Activated T-helper 17 cell treated with anti-CD3 and anti-CD28 coated beads, Interleukin-2, amount 50 U/mL, for 72 hours (primary cell): Measurements from ENCODE around the gene CD79B. TPM values are rescaled to one million over a fixed set of nuclear protein-coding genes. Genes with fewer than 3 reads are reported as not detected.
"Not testable (repeated sequence)": the region's sequence is repeated elsewhere in the genome, so short reads cannot be mapped to it uniquely, and the experiment has no call there.

ENCODE experiments used
- ATAC-seq: fragments of 150-1000 bp; cut with Tn5 transposase; replicated peaks from 2 replicates; pipeline ENCODE4 v1.10.0; 2021; ENCODE audit warnings: mild to moderate bottlenecking, moderate library complexity
- H3K27ac Mint-ChIP-seq: one replicate; pipeline ENCODE4 v1.8.0; 2022; ENCODE audit warnings: mixed read lengths
- H3K27me3 Mint-ChIP-seq: one replicate; pipeline ENCODE4 v1.8.0; 2022; ENCODE audit warnings: mixed read lengths
- H3K36me3 Mint-ChIP-seq: one replicate; pipeline ENCODE4 v1.8.0; 2022; ENCODE audit warnings: low read depth, mild to moderate bottlenecking, mixed read lengths
- H3K4me1 Mint-ChIP-seq: one replicate; pipeline ENCODE4 v1.8.0; 2022; ENCODE audit warnings: mixed read lengths
- H3K4me3 Mint-ChIP-seq: one replicate; pipeline ENCODE4 v1.8.0; 2022; ENCODE audit warnings: mild to moderate bottlenecking, mixed read lengths
- H3K9me3 Mint-ChIP-seq: one replicate; pipeline ENCODE4 v1.8.0; 2022; ENCODE audit warnings: mixed read lengths
- total RNA-seq, 2 donors: library from RNA; stranded (reverse); gene quantifications; one replicate each; pipeline ENCODE4 v1.2.3, GENCODE V29; 2022

CD79B gene
- total RNA-seq, 2 donors from 2014 or later, result 29.3 to 41.4 TPM

DNA sequence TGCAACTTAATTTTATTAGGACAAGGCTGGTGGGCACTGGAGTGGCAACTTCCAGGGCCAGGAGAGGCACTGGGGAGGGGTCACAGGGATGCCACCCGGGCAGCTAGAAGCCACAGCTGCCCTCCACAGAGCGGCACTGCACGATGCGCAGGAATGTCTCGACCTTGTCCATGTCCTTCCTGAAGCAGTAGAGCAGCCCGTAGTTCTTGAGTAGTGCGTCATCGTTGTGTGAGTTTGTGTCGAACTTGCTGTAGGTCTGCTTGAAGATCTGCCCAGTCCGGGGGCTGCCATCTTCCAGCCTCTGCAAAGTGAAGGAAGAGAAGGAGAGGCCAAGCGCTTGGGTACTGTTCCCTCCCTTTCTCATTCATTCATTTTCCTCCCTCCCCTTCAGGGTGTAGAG lies 14.9 kb downstream of the CD79B start:
- not testable (repeated sequence) for ATAC-seq, H3K4me3 Mint-ChIP-seq, H3K27me3 Mint-ChIP-seq, H3K27ac Mint-ChIP-seq, H3K36me3 Mint-ChIP-seq, H3K4me1 Mint-ChIP-seq, H3K9me3 Mint-ChIP-seq

DNA sequence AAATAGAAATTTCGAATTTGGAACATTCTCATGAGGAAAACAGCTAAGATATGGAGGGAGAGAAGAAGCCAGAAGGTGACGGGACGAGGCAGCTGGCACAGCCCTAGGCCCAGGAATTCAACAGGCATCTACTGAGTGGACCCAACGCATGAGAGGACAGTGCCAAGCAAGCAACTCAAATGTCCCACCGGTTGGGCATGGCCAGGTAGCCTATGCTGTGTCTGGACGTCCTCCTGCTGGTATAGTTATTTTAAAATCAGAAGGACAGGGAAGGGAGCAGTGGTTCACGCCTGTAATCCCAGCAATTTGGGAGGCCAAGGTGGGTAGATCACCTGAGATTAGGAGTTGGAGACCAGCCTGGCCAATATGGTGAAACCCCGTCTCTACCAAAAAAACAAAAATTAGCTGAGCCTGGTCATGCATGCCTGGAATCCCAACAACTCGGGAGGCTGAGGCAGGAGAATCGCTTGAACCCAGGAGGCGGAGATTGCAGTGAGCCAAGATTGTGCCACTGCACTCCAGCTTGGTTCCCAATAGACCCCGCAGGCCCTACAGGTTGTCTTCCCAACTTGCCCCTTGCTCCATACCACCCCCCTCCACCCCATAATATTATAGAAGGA lies 15.5 kb downstream of the CD79B start:
- no peak overlapping the region for H3K4me3 Mint-ChIP-seq
- H3K4me1 Mint-ChIP-seq, result peaks cover 6% of the 10 kb centered on the region
- no peaks in the 10 kb centered on the region for H3K27me3 Mint-ChIP-seq
- H3K36me3 Mint-ChIP-seq, result no peaks in the 10 kb centered on the region
- H3K27ac Mint-ChIP-seq, result no peak overlapping the region
- no peak for ATAC-seq
- no peaks in the 10 kb centered on the region for H3K9me3 Mint-ChIP-seq

DNA sequence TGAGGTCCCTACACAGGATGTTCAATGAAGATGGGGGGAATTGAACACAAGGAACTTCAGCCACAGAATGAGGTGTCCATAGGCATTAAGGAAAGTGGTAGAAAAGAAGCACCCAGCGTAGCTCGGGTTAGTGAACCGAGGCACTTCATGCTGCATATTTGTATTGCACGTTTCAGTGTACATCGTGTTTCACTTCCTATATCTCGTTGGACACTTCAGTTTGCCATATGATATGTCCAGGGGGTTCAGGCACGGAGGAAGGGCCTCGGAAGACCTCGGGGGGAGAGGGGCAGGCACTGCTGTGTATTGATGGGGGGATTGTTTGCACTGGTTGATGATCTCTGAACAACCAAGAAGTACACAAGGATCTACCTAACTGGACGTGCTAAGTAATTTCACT lies 16.4 kb downstream of the CD79B start:
- ATAC-seq, H3K9me3 Mint-ChIP-seq, H3K27ac Mint-ChIP-seq, H3K4me3 Mint-ChIP-seq, H3K4me1 Mint-ChIP-seq, H3K36me3 Mint-ChIP-seq, H3K27me3 Mint-ChIP-seq: not testable (repeated sequence)

DNA sequence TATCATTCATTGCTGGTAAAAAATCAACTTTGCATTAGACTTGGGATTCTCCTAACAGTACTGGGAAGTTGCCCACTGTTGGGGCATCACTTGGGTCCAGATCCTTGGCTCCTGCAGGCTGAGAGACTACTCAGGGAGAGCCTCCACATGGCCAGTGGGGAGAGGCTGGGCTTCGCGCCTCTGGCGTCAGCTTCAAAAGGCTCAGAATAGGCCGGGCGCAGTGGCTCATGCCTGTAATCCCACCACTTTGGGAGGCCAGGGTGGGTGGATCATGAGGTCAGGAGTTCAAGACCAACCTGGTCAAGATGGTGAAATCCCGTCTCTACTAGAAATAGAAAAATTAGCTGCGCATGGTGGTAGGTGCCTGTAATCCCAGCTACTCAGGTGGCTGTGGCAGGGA lies 17.7 kb downstream of the CD79B start:
- Mint-ChIP-seq H3K9me3 (no peaks in the 10 kb centered on the region), H3K36me3 (no peaks in the 10 kb centered on the region), H3K27me3 (no peaks in the 10 kb centered on the region), H3K27ac (no peak overlapping the region), H3K4me1 (peaks cover 6% of the 10 kb centered on the region), H3K4me3 (no peak overlapping the region)
- ATAC-seq, result no peak

DNA sequence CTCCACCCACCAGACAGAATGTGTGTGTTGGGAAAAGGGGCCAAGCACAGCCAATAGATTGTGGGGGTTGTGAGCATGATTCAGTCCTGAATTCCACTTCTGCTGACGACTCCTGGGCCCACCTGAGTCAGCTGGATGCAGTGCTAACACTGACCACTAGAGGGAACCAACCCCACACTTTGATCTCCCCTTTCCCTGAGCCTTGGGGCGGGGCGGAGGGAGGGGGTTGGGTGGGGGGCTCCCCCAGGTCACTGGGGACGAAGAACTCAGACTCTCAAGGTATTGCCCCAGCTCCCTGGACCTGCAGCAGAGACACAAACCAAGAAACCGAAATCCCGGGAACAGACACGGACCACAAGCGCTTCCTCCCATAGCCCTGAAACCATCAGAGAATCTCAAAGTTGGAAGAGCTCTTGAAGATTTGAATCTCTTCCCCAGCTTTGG lies 20.5 kb downstream of the CD79B start:
- Mint-ChIP-seq H3K4me1 (no peaks in the 10 kb centered on the region), H3K27me3 (no peaks in the 10 kb centered on the region), H3K9me3 (no peaks in the 10 kb centered on the region), H3K27ac (no peak overlapping the region), H3K36me3 (no peaks in the 10 kb centered on the region), H3K4me3 (no peak overlapping the region)
- peak; percentile 64 for ATAC-seq

DNA sequence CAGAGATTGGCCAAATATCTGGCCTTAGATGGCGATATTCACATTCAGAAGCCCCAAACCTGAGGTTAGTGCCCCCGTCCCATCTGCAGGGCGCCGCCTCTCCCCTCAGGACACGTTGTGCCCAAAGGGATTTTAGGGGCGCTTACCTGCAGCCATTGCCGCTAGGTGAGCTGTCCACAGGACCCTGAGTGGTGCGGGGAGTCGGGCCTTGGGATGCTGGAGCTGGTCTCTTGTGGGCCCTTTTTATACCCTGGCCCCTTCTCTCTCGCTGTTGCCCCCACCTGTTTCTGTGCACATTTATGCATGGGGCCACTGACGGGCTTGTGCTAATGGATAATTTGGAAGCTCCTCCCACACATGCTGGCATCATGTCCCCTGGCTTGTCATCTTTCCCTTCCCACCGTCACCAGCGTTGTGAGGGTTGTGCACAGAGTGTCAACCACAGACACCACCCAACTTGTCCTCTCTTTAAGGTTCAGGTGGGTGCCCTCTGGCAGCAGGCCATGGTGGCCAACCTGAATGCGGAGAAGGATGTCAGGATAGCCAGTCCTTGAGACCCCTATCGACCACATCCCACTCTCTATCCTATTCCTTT lies 21.0 kb downstream of the CD79B start, which contains the start of gene CSHL1:
Gene CSHL1, minus strand, starts transcription at position 218 of the 595 bp plus-strand sequence. Its CDS starts 62 bp downstream, at position 156.
- Mint-ChIP-seq H3K27ac (peak within 1 kb of the TSS; percentile 73), H3K4me3 (no peak within 1 kb of the TSS), H3K36me3 (no peaks in the 10 kb centered on the region), H3K4me1 (no peaks in the 10 kb centered on the region), H3K9me3 (no peaks in the 10 kb centered on the region), H3K27me3 (no peaks in the 10 kb centered on the region)
- no peak for ATAC-seq

DNA sequence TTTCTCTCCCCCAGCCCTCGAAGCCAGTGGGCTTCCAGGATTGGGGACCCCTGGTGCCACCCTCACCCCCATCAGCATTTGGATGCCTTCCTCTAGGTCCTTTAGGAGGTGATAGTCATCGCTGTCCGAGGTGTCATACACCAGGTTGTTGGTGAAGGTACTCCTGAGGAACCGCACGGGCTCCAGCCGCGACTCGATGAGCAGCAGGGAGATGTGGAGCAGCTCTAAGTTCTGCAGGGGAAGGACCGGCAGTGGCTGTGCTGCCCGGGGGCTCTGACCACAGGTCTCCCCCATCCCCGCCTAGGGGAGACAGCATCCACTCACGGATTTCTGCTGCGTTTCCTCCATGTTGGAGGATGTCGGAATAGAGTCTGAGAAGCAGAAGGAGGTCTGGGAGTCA lies 22.0 kb downstream of the CD79B start:
- H3K27ac Mint-ChIP-seq, result no peak overlapping the region
- no peaks in the 10 kb centered on the region for H3K4me1 Mint-ChIP-seq

DNA sequence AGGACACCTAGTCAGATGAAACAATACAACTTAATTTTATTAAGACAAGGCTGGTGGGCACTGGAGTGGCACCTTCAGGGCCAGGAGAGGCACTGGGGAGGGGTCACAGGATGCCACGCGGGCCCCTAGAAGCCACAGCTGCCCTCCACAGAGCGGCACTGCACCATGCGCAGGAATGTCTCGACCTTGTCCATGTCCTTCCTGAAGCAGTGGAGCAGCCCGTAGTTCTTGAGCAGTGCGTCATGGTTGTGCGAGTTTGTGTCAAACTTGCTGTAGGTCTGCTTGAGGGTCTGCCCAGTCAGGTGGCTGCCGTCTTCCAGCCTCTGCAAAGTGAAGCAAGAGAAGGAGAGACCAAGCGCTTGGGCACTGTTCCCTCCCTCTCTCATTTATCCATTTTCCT lies 22.5 kb downstream of the CD79B start:
- not testable (repeated sequence) for H3K27ac Mint-ChIP-seq, H3K9me3 Mint-ChIP-seq, H3K4me1 Mint-ChIP-seq, H3K4me3 Mint-ChIP-seq, H3K36me3 Mint-ChIP-seq, ATAC-seq, H3K27me3 Mint-ChIP-seq

More for the DNA sequence above, 22.0 kb downstream of the CD79B start:
- no peaks in the 10 kb centered on the region for H3K9me3 Mint-ChIP-seq
- ATAC-seq, result no peak
- no peaks in the 10 kb centered on the region for H3K36me3 Mint-ChIP-seq
- no peaks in the 10 kb centered on the region for H3K27me3 Mint-ChIP-seq
- H3K4me3 Mint-ChIP-seq, result no peak overlapping the region

DNA sequence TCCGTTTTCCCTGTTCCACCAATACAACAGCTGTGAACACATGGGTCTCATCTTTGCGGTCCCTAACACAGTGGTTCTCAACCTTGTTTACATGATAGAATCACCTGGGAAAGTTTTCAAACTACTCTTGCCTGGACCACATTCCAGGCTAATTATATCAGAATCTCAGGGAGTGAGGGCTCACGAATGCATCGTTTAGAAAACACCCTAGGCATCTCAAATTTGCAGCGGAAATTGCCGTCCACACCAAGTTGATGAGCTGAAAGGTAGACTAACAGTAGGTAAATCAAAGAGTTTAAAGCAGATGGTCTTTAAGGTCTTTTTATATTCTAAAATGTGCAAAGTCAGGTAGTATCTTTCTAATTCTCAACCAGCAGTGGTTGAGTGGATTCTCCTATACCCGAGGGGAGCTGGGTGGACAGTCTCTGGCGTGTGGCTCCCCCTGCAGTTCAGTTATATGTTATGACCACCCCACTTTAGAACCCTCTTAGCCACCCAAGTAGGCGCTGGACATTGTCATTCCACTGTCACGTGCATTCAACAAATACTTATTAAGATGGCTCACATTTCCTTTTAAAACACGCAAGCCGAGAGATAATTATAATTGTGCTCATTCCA lies 24.9 kb downstream of the CD79B start:
- not testable (repeated sequence) for H3K4me1 Mint-ChIP-seq, H3K9me3 Mint-ChIP-seq, H3K27ac Mint-ChIP-seq, H3K4me3 Mint-ChIP-seq, H3K36me3 Mint-ChIP-seq, H3K27me3 Mint-ChIP-seq
- ATAC-seq, result peak; percentile 65

DNA sequence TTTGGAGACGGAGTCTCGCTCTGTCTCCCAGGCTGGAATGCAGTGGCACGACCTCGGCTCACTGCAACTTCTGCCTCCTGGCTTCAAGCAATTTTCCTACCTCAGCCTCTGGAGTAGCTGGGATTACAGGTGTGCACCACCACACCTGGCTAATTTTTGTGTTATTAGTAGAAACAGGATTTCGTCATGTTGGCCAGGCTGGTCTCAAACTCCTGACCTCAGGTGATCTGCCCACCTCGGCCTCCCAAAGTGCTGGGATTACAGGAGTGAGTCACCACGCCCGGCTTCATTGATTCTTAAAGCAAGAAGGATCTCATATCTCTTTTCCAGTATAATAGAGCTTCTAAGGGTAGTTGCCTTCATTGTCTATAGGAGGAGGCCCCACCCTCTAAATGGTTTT lies 27.3 kb downstream of the CD79B start:
- not testable (repeated sequence) for H3K9me3 Mint-ChIP-seq, H3K4me1 Mint-ChIP-seq, H3K27ac Mint-ChIP-seq, H3K36me3 Mint-ChIP-seq, H3K4me3 Mint-ChIP-seq, ATAC-seq, H3K27me3 Mint-ChIP-seq

DNA sequence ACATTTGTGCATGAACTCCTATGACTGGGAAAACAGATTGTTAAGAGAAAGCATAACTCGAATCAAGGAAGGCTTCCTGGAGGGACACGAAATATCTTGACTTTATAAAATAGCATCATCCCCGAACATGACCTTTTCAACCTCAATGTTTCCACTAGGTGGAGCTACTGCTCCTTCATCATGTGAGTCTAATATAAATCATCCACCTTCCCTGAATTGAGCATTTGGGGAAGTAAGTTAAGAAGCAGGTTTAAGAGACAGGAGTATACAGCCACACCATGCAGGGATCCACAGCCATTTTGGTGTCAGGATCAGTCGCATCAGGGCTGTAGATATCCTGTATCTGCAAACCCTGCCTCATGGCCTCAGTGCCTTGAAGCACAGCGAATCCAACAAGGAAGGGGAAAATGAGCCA lies 28.3 kb downstream of the CD79B start:
- peak; percentile 37 for ATAC-seq
- H3K27ac Mint-ChIP-seq, result peak overlapping the region; percentile 67
- not testable (repeated sequence) for H3K9me3 Mint-ChIP-seq, H3K27me3 Mint-ChIP-seq, H3K36me3 Mint-ChIP-seq, H3K4me3 Mint-ChIP-seq
- peaks cover 14% of the 10 kb centered on the region for H3K4me1 Mint-ChIP-seq

DNA sequence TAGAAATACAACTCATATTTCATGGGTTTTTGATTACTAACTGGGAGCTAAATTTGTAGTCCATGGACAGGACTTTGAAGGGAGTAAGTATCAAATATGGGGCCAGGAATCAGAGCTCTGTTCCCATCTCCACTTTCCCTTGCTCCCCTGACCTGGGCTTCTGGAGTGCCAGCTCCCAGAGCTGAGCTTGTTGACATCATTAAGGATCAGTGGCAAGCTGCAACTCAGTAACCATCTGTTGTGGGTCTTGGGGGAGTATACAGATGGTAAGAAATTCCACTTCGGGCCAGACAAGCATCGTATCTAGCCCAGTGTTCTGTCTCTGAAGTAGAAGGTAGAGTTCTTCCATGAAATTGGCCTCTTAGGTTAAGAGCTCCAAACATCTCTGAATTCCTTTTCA lies 30.2 kb downstream of the CD79B start:
- H3K9me3 Mint-ChIP-seq, H3K27ac Mint-ChIP-seq, H3K27me3 Mint-ChIP-seq, ATAC-seq, H3K36me3 Mint-ChIP-seq, H3K4me3 Mint-ChIP-seq: not testable (repeated sequence)
- H3K4me1 Mint-ChIP-seq, result peaks cover 14% of the 10 kb centered on the region

DNA sequence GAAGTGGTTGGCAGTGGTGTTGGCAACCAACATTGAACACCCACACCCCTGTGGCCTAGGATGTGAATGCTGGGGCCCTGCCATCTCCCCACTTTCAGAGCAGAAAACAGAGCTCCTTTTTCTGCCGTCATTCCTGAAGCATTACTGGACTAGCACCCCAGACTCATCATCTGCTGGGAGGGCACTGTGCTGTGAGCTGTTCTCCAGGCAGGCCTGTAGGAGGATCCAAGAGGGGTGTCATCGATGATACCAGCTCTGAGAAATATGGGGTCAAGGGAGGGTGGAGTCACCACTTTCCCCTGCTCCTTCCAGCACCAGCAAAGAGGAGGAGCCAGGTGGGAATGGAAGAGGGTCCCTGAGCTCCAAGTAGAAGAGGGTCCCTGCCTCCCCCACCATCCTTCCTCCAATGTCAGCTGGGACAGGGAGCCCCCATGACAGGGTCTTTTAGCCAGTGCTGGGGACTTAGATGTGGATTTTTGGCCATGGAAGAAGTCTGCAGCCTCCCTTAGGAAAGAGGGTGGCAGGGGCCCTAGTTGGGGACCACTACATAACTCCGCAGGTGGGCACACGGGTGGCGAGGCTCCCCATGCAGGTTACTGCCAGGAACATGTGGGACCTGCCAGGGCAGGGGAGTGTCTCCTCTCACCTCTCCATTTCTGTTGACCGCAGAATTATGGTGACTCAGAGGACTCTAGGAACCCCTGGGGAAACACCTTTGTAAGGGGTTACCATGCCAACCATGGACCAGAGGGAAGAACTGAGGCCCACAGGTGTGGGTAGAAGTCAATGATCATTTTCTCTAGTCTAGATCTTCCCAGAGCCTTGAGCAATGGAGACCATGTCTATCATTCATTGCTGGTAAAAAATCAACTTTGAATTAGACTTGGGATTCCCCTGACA lies 33.0 kb downstream of the CD79B start:
- Mint-ChIP-seq H3K4me1 (peaks cover 14% of the 10 kb centered on the region), H3K27ac (peak overlapping the region; percentile 75), H3K4me3 (peak overlapping the region; percentile 38)
- H3K36me3 Mint-ChIP-seq, H3K9me3 Mint-ChIP-seq, H3K27me3 Mint-ChIP-seq: not testable (repeated sequence)
- peak; percentile 97 for ATAC-seq

DNA sequence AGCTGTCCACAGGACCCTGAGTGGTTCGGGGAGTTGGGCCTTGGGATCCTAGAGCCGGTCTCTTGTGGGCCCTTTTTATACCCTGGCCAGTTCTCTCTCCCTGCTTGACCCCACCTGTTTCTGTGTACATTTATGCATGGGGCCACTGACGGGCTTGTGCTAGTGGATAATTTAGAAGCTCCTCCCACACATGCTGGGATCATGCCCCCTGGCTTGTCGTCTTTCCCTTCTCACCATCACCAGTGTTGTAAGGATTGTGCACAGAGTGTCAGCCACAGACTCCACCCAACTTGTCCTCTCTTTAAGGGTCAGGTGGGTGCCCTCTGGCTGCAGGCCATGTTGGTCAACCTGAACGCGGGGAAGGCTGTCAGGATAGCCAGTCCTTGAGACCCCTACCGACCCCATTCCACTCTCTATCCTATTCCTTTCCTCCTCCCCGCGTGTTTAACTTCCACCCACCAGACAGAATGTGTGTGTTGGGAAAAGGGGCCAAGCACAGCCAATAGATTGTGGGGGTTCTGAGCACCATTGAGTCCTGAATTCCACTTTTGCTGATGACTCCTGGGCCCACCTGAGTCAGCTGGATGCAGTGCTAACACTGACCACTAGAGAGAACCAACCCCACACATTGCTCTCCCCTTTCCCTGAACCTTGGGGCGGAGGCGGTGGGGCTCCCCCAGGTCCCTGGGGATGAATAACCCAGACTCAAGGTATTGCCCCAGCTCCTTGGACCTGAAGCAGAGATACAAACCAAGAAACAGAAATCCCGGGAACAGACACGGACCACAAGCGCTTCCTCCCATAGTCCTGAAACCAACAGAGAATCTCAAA lies 35.4 kb downstream of the CD79B start, which contains the start of gene CSH1:
Gene CSH1, minus strand, starts transcription at position 51 of the 831 bp plus-strand sequence. CDS start 63 bp downstream, outside the sequence.
- H3K9me3 Mint-ChIP-seq, H3K4me3 Mint-ChIP-seq, H3K27me3 Mint-ChIP-seq, H3K4me1 Mint-ChIP-seq, ATAC-seq, H3K36me3 Mint-ChIP-seq, H3K27ac Mint-ChIP-seq: not testable (repeated sequence)
